Spleen (tissue), 11 donors: ENCODE measurements around the gene PDE4B. TPM values are rescaled to one million over a fixed set of nuclear protein-coding genes. Genes with fewer than 3 reads are reported as not detected.

Source experiments
- DNase-seq: peaks from one replicate; pipeline ENCODE4 v3.0.0-alpha.2; 2020
- H3K27ac ChIP-seq, 8 donors: fragments of 200-600 bp; sonication (generic) in 7 of 8; 1 replicate in 4 of 8; 2 replicates in 4 of 8; pipeline versions ENCODE4 v1.5.0 to v1.8.0; 2016 to 2021; ENCODE audit warnings: inconsistent platforms in 4 of 8, mild to moderate bottlenecking in 4 of 8, moderate library complexity in 1 of 8
- H3K27me3 ChIP-seq, 7 donors: fragments of 200-600 bp; sonication (generic) in 6 of 7; replicated peaks in 1 of 7; 1 replicate in 4 of 7; 2 replicates in 3 of 7; pipeline versions ENCODE4 v1.5.0 to v1.8.0; 2016 to 2021; ENCODE audit warnings: inconsistent platforms in 3 of 7, mild to moderate bottlenecking in 1 of 7
- H3K36me3 ChIP-seq, 6 donors: fragments of 200-600 bp; sonication (generic) in 5 of 6; 1 replicate in 4 of 6; 2 replicates in 2 of 6; pipeline versions ENCODE4 v1.5.0 to v1.8.0; 2016 to 2021; ENCODE audit warnings: inconsistent platforms in 2 of 6
- H3K4me1 ChIP-seq, 6 donors: fragments of 200-600 bp; sonication (generic) in 5 of 6; 1 replicate in 3 of 6; 2 replicates in 3 of 6; pipeline versions ENCODE4 v1.5.0 to v1.8.0; 2016 to 2021; ENCODE audit warnings: inconsistent platforms in 3 of 6
- H3K4me3 ChIP-seq, 8 donors: fragments of 200-600 bp; sonication (generic) in 7 of 8; 1 replicate in 4 of 8; 2 replicates in 4 of 8; pipeline versions ENCODE4 v1.5.0 to v1.8.0; 2016 to 2021; ENCODE audit warnings: inconsistent platforms in 4 of 8, mild to moderate bottlenecking in 4 of 8, moderate library complexity in 2 of 8
- H3K9me3 ChIP-seq, 8 donors: fragments of 200-600 bp; sonication (generic) in 7 of 8; 1 replicate in 4 of 8; 2 replicates in 4 of 8; pipeline versions ENCODE4 v1.5.0 to v1.8.0; 2016 to 2021; ENCODE audit warnings: inconsistent platforms in 4 of 8
- POLR2A ChIP-seq, 3 donors: fragments of 450-650 bp; IDR thresholded peaks; one replicate each; pipeline ENCODE4 v1.5.1; 2017; ENCODE audit warnings: antibody characterized with exemption in 3 of 3, mild to moderate bottlenecking in 1 of 3
- POLR2AphosphoS5 ChIP-seq, 3 donors: sonication (generic); formaldehyde crosslinking; IDR thresholded peaks; one replicate each; pipeline ENCODE4 v1.5.1; 2017; ENCODE audit warnings: antibody characterized with exemption in 3 of 3
- WGBS, 5 donors: extraction: QIAGEN DNeasy Blood & Tissue Kit in 3 of 5; methylation state at CpG; one replicate each; pipeline versions ENCODE4 v1.1.5 to v1.1.7; 2013 to 2018; 5-methylcytosine and 5-hydroxymethylcytosine counted together
- intact Hi-C: fragments of 100-400 bp; cut with DNase I; formaldehyde crosslinking; loops from one replicate; pipeline ENCODE4 v1.15.0; 2023; ENCODE audit warnings: low total_unique reads
- polyA plus RNA-seq, 3 donors: library from polyadenylated mRNA; stranded (reverse); fragments of 200-250 nt; gene quantifications; one replicate each; pipeline ENCODE4 v1.2.1, GENCODE V29; 2013
- total RNA-seq, 7 donors: library from RNA; depleted of rRNA in 3 of 7; stranded (reverse); fragments of >200 nt in 3 of 7; fragmentation: NEBNext Ultra II Directional in 4 of 7; extraction: Animal tissue kit (Norgen Biotek cat#: 25700) in 4 of 7; gene quantifications; one replicate each; pipeline versions ENCODE4 v1.1.0 to v1.2.1, GENCODE V29; 2016 to 2021
- TF ChIP-seq, protein P1 (sequence below), 11 experiments: fragments of 200-600 bp in 7 of 11; fragments of 450-650 bp in 4 of 11; sonication (generic) in 4 of 11; IDR thresholded peaks in 8 of 11; conservative IDR thresholded peaks in 3 of 11; 1 replicate in 7 of 11; 2 replicates in 4 of 11; pipeline versions ENCODE4 v1.4.0 to v1.8.0; 2016 to 2021; ENCODE audit warnings: antibody characterized with exemption in 11 of 11, inconsistent platforms in 4 of 11, mild to moderate bottlenecking in 1 of 11
- donor health status: healthy with polysubstance abuse.
- donor health status: DM: no; HTN: no; CAD: no; lungs with moderate emphysema.
- donor health status: DM: no; HTN: no; CAD: no.
- donor health status: Bipolar disorder and iron deficiency.
- donor health status: healthy.
- donor health status: DM: no; HTN: no; CAD: no.
- donor health status: DM: yes; HTN: yes; CAD: no.

PDE4B gene
- total and polyA plus RNA-seq, 10 donors: 12.6 to 88.2 (median 51.9) TPM

DNA sequence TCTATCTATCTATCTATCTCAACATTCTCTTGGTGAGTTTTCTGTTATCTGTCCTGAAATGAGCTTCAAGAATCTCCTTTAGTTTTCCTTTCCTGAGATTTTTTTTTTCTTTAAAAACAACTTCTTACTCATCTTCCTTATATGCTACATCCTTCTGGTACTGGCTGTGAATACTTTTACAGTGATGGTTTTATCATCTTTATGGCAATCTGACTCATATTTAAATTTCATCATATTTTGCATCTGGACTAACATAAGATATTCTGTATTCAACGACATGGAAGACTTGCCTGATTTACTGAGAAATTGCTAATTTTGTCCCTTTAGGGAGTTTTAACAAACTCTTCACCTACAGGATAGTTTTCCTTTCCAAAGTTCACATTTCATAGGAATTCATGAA lies 33.0 kb downstream of the PDE4B start:
- DNase-seq: no peak
- H3K4me3 ChIP-seq: no peak overlapping the region
- no peaks in the 10 kb centered on the region for H3K9me3 ChIP-seq
- 77 to 94% (median 84%) methylated on average over 1 of the region's 1 CpG for WGBS, 5 donors
- H3K4me1 ChIP-seq: no peaks in the 10 kb centered on the region
- H3K36me3 ChIP-seq: no peaks in the 10 kb centered on the region
- H3K27ac ChIP-seq: no peak overlapping the region
- intact Hi-C loops: no loop called here
- no peak for TF ChIP-seq POLR2A (IDR thresholded peaks at IDR 0.05)
- no peak for TF ChIP-seq POLR2AphosphoS5 (IDR thresholded peaks at IDR 0.05)
- TF ChIP-seq, protein P1, sequence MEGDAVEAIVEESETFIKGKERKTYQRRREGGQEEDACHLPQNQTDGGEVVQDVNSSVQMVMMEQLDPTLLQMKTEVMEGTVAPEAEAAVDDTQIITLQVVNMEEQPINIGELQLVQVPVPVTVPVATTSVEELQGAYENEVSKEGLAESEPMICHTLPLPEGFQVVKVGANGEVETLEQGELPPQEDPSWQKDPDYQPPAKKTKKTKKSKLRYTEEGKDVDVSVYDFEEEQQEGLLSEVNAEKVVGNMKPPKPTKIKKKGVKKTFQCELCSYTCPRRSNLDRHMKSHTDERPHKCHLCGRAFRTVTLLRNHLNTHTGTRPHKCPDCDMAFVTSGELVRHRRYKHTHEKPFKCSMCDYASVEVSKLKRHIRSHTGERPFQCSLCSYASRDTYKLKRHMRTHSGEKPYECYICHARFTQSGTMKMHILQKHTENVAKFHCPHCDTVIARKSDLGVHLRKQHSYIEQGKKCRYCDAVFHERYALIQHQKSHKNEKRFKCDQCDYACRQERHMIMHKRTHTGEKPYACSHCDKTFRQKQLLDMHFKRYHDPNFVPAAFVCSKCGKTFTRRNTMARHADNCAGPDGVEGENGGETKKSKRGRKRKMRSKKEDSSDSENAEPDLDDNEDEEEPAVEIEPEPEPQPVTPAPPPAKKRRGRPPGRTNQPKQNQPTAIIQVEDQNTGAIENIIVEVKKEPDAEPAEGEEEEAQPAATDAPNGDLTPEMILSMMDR (IDR thresholded peaks at IDR 0.05 in 8 of 11, conservative IDR thresholded peaks at IDR 0.05 in 3 of 11): no peak
- no peaks in the 10 kb centered on the region for H3K27me3 ChIP-seq

DNA sequence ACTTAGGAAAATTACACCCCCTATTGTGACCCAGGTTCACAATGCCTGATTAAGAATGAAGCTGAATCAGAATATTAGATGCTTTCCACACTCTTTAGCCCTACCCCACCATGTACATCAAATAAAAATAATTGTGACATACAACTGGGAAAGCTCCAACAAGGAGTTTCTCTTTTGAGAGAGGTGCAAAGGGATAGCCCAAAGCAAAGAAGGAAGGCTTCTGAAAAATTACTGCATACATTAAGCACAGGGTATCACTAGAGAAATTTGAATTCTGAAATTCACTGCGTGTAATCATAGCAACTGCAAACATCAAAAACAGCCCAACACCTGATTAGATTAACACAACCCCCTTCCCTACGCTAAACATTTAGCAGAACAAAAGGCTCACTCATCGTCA lies 34.1 kb downstream of the PDE4B start:
- H3K36me3 ChIP-seq: no peaks in the 10 kb centered on the region
- intact Hi-C loops: no loop called here
- H3K4me1 ChIP-seq: no peaks in the 10 kb centered on the region
- no peaks in the 10 kb centered on the region for H3K9me3 ChIP-seq
- no peaks in the 10 kb centered on the region for H3K27me3 ChIP-seq
- DNase-seq: no peak
- no peak overlapping the region for H3K27ac ChIP-seq
- WGBS, 5 donors: 79 to 91% (median 88%) methylated on average over 3 of the region's 3 CpGs
- H3K4me3 ChIP-seq: no peak overlapping the region
- TF ChIP-seq POLR2AphosphoS5 (IDR thresholded peaks at IDR 0.05) (no peak), POLR2A (IDR thresholded peaks at IDR 0.05) (no peak)
- TF ChIP-seq, protein P1 (IDR thresholded peaks at IDR 0.05 in 8 of 11, conservative IDR thresholded peaks at IDR 0.05 in 3 of 11): no peak

DNA sequence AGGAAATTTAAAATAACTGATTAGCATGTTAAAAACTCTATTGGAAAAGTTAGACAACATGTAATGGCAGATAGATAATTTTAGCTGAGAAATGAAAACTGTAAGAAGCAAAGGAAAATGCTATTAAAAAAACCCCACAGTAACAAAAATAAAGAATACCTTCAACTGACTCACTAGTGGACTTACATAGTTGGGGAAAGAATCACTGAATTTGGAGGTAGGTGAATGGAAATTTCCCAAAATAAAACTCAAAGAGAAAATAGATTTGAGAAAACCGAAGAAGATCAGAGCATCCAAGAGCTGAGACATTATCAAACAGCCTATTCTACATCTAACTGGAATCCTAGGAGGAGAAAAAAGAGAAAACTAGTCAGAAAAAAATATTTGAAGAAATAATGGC lies 34.7 kb downstream of the PDE4B start:
- intact Hi-C loops: no loop called here
- H3K27me3 ChIP-seq: no peaks in the 10 kb centered on the region
- H3K27ac ChIP-seq: no peak overlapping the region
- H3K4me1 ChIP-seq: no peaks in the 10 kb centered on the region
- H3K4me3 ChIP-seq: no peak overlapping the region
- H3K9me3 ChIP-seq: no peaks in the 10 kb centered on the region
- H3K36me3 ChIP-seq: no peaks in the 10 kb centered on the region
- WGBS, 5 donors: 69 to 95% (median 88%) methylated on average over 1 of the region's 1 CpG
- DNase-seq: no peak
- TF ChIP-seq POLR2A (IDR thresholded peaks at IDR 0.05) (no peak), POLR2AphosphoS5 (IDR thresholded peaks at IDR 0.05) (no peak)
- TF ChIP-seq, protein P1 (IDR thresholded peaks at IDR 0.05 in 8 of 11, conservative IDR thresholded peaks at IDR 0.05 in 3 of 11): no peak

DNA sequence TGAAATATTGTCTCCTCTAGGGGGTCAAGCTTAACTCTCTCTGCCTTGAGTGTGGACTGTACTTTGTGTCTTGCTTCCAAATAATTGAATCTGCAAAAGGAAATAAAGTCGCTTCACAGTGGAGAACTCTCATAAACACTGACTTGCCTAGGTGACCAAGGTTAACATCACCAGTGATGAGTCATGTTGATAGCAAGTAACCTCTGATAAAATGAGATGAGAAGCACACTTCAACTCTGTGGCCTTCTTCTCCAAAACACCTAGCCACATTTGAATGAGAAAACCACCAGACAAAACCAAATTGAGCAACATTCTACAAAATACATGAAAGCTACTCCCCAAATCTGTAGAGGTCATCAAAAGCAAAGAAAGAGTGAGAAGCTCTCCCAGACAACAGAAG lies 37.6 kb downstream of the PDE4B start:
- no peak for TF ChIP-seq POLR2A (IDR thresholded peaks at IDR 0.05)
- TF ChIP-seq, protein P1 (IDR thresholded peaks at IDR 0.05 in 8 of 11, conservative IDR thresholded peaks at IDR 0.05 in 3 of 11): no peak
- TF ChIP-seq POLR2AphosphoS5 (IDR thresholded peaks at IDR 0.05): no peak
- intact Hi-C loops: no loop called here
- no peak for DNase-seq
- Histone ChIP-seq H3K27me3 (no peaks in the 10 kb centered on the region), H3K27ac (no peak overlapping the region), H3K9me3 (no peaks in the 10 kb centered on the region), H3K4me1 (no peaks in the 10 kb centered on the region), H3K4me3 (no peak overlapping the region), H3K36me3 (no peaks in the 10 kb centered on the region)
- 56 to 81% (median 80%) methylated on average over 1 of the region's 1 CpG for WGBS, 5 donors
